ENCODE results near the gene IPMK.

The IPMK gene

GRCh38 chr10:58212622-58213021 lies 55.1 kb downstream of the IPMK start:
- no peak for TF ChIP-seq ZFX (IDR thresholded peaks at IDR 0.05)
- TF ChIP-seq, protein P1, sequence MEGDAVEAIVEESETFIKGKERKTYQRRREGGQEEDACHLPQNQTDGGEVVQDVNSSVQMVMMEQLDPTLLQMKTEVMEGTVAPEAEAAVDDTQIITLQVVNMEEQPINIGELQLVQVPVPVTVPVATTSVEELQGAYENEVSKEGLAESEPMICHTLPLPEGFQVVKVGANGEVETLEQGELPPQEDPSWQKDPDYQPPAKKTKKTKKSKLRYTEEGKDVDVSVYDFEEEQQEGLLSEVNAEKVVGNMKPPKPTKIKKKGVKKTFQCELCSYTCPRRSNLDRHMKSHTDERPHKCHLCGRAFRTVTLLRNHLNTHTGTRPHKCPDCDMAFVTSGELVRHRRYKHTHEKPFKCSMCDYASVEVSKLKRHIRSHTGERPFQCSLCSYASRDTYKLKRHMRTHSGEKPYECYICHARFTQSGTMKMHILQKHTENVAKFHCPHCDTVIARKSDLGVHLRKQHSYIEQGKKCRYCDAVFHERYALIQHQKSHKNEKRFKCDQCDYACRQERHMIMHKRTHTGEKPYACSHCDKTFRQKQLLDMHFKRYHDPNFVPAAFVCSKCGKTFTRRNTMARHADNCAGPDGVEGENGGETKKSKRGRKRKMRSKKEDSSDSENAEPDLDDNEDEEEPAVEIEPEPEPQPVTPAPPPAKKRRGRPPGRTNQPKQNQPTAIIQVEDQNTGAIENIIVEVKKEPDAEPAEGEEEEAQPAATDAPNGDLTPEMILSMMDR (conservative IDR thresholded peaks at IDR 0.05), result no peak
- no peak overlapping the region for H3K27ac ChIP-seq

- no peak overlapping the region for H3K27ac ChIP-seq
- TF ChIP-seq, protein P1 (conservative IDR thresholded peaks at IDR 0.05), result no peak
- TF ChIP-seq ZFX (IDR thresholded peaks at IDR 0.05), result no peak
Measured at GRCh38 chr10:58210160-58210559, 57.5 kb downstream of the IPMK start.

- TF ChIP-seq, protein P1 (conservative IDR thresholded peaks at IDR 0.05), result no peak
- no peak for TF ChIP-seq ZFX (IDR thresholded peaks at IDR 0.05)
- no peak overlapping the region for H3K27ac ChIP-seq
Measured at GRCh38 chr10:58209669-58210068, 58.0 kb downstream of the IPMK start.

DNA sequence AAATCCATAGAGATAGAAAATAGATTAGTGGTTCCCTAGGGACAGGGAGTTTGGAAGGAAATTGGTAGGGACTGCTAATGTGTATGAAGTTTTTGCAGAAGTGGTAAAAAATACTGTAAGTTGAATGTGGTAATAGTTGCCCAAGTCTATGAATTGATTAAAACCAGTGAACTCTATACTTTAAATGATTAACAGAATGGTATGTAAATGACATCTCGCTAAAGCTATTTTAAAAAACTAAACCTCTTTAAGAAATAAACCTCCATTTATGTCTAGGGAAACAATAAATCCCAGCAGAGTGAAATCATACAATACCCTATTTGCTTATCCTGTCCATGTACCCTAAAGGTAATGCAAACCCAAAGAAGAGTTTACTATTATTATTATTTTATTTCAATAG lies 61.4 kb downstream of the IPMK start:
- TF ChIP-seq, protein P1 (conservative IDR thresholded peaks at IDR 0.05), result no peak
- TF ChIP-seq ZFX (IDR thresholded peaks at IDR 0.05), result no peak

GRCh38 chr10:58201704-58202103 lies 66.0 kb downstream of the IPMK start:
- no peak overlapping the region for H3K27ac ChIP-seq
- no peak for TF ChIP-seq ZFX (IDR thresholded peaks at IDR 0.05)
- TF ChIP-seq, protein P1 (conservative IDR thresholded peaks at IDR 0.05), result no peak

More for the DNA sequence above, 61.4 kb downstream of the IPMK start:
- no peak overlapping the region for H3K27ac ChIP-seq

- TF ChIP-seq, protein P1 (conservative IDR thresholded peaks at IDR 0.05), result no peak
- no peak for TF ChIP-seq ZFX (IDR thresholded peaks at IDR 0.05)
Measured at GRCh38 chr10:58189269-58189668, 78.4 kb downstream of the IPMK start.

GRCh38 chr10:58184120-58184670 lies 83.5 kb downstream of the IPMK start:
- TF ChIP-seq, protein P1 (conservative IDR thresholded peaks at IDR 0.05), result no peak
- no peak for TF ChIP-seq ZFX (IDR thresholded peaks at IDR 0.05)
- no peak overlapping the region for H3K27ac ChIP-seq

More at GRCh38 chr10:58189269-58189668, 78.4 kb downstream of the IPMK start:
- H3K27ac ChIP-seq, result no peak overlapping the region; the same call in 1 of the 2 replicates

All from C4-2B (cell line).